ENCODE data around the gene TMOD1.

DNA sequence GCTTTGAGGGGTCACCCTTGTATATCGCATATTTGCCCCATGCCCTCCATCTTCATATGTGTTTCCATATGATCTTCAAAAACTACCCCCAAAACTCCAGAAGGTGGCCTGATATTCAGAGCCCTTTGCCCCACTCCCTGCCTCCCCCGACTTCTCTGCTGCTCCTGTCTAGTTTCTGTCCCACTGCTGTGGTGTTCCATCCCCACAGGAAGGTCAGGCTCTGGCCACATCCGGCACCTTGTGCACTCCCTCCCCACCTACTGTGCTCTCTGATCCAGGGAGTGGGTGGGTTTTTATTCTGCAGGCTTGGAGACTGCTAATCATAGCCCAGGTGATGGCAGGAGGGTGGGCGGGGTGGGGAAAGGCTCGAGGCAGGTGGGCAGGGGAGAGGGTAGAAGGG is 52.4 kb downstream of the TMOD1 start:
- TF ChIP-seq, protein P1, sequence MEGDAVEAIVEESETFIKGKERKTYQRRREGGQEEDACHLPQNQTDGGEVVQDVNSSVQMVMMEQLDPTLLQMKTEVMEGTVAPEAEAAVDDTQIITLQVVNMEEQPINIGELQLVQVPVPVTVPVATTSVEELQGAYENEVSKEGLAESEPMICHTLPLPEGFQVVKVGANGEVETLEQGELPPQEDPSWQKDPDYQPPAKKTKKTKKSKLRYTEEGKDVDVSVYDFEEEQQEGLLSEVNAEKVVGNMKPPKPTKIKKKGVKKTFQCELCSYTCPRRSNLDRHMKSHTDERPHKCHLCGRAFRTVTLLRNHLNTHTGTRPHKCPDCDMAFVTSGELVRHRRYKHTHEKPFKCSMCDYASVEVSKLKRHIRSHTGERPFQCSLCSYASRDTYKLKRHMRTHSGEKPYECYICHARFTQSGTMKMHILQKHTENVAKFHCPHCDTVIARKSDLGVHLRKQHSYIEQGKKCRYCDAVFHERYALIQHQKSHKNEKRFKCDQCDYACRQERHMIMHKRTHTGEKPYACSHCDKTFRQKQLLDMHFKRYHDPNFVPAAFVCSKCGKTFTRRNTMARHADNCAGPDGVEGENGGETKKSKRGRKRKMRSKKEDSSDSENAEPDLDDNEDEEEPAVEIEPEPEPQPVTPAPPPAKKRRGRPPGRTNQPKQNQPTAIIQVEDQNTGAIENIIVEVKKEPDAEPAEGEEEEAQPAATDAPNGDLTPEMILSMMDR (IDR thresholded peaks at IDR 0.05; ENCODE audit: low read depth, low read length): no peak
- TF ChIP-seq EZH2phosphoT487 (IDR thresholded peaks at IDR 0.05; ENCODE audit: low read depth): no peak

Data from OCI-LY3 (cell line).